Effector memory CD4-positive, alpha-beta T cell (primary cell): ENCODE data around the gene CCDC97.
A peak's percentile ranks its signal among the peaks of the same experiment; 100 is the strongest.

Source experiments
- DNase-seq, 3 donors: peaks; one replicate each; pipeline ENCODE4 v3.0.0-alpha.2; 2020
- H3K27ac ChIP-seq: 2 replicates; pipeline ENCODE4 v1.7.0; 2013; ENCODE audit warnings: mild to moderate bottlenecking, low read length, moderate library complexity; ENCODE audit not compliant: insufficient read depth, poor library complexity, severe bottlenecking
- H3K27me3 ChIP-seq: replicated peaks from 2 replicates; pipeline ENCODE4 v1.7.0; 2013; ENCODE audit warnings: mild to moderate bottlenecking, low read length; ENCODE audit not compliant: insufficient read depth, control insufficient read depth, poor library complexity, severe bottlenecking
- H3K36me3 ChIP-seq: 2 replicates; pipeline ENCODE4 v1.7.0; 2013; ENCODE audit warnings: mild to moderate bottlenecking, low read length, moderate library complexity; ENCODE audit not compliant: control insufficient read depth, insufficient read depth
- H3K4me1 ChIP-seq: 2 replicates; pipeline ENCODE4 v1.7.0; 2013; ENCODE audit warnings: low read length, mild to moderate bottlenecking; ENCODE audit not compliant: control insufficient read depth, insufficient read depth, poor library complexity, severe bottlenecking
- H3K4me3 ChIP-seq: 2 replicates; pipeline ENCODE4 v1.7.0; 2013; ENCODE audit warnings: low read length, low read depth, mild to moderate bottlenecking; ENCODE audit not compliant: insufficient read depth, poor library complexity, severe bottlenecking
- H3K9me3 ChIP-seq: 2 replicates; pipeline ENCODE4 v1.7.0; 2013; ENCODE audit warnings: mild to moderate bottlenecking, low read length, moderate library complexity; ENCODE audit not compliant: control insufficient read depth
- total RNA-seq, 3 donors: gene quantifications; one replicate each; lab custom pipeline; 2026; lab: John Stamatoyannopoulos, UW

Gene CCDC97
- 19.8 to 28.5 (median 20.1) reads per million in 3 donors for total RNA-seq

DNA sequence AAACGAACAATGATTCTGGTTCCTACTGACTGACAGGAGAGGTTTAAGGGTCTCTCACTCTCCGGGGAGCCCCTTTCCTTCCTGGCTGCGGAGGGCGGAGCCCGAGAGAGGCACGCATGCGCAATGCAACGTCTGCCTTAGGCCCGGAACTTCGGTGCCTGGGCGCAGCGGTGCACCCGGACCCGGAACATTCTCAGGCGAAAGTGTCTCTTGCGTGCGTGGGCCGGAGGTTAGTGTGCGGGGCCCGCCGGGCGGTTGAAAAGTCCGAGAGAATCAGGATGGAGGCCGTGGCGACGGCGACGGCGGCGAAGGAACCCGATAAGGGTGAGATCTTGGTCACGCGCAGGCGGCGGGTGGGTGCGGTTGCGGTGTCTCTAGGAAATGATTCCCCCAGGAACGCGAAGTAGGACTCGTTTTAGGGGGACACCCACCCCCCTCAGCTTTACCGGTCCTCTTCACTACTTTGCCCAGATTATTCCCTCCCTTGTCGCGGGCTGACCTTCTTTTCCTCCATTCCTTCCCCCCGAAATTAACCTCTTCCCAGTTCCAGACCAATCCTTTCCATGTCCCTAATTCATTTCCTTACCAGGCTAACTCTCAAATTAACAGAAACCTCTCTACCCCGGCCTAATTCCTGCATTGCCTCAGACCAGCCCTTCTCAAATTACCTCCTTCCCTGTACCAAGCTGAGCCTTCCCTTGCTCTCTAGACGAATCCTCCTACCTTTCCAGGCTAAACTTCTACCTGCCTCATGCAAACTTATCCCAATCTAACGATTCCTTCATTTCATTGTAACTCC, at the start of gene CCDC97:
TSS of gene CCDC97 (plus strand) at position 140 of the 799 bp plus-strand sequence. CDS start at position 279, 139 bp downstream.
- H3K27me3 ChIP-seq: no peaks in the 10 kb centered on the region
- no peaks in the 10 kb centered on the region for H3K9me3 ChIP-seq
- H3K36me3 ChIP-seq: peaks cover 32% of the 10 kb centered on the region
- H3K27ac ChIP-seq: peak within 1 kb of the TSS; percentile 94
- H3K4me3 ChIP-seq: peak within 1 kb of the TSS; percentile 67
- peak; percentile 79 to 85 (median 81) for DNase-seq
- H3K4me1 ChIP-seq: peaks cover 46% of the 10 kb centered on the region

DNA sequence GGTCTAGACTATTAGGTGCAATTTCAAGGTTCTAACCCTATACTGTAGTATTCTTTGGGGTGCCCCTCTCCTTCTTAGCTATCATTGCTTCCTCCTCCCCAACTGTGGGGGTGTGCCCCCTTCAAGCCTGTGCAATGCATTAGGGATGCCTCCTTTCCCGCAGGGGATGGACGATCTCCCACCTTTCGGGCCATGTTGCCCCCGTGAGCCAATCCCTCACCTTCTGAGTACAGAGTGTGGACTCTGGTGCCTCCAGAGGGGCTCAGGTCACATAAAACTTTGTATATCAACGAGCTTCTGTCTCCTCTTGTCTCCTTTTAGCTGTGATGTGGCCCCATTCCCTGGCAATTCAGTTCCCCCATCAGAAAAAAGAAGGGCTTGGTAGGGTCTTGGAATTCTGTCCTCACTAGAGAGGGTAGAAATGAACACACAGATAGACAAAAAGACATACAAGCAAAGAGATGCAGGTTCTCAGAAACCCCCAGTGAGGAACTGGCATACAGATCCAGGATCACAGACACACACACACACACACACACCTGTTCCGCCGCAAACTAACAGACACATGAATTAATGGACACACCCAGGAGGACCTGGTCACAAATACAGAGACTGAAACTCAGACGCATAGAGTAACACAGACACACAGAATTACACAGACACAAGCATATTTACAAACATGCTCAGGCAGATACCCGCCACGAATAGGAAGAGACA, 48.3 kb upstream of the CCDC97 start:
- peaks cover 7% of the 10 kb centered on the region for H3K4me1 ChIP-seq
- DNase-seq: no peak
- no peaks in the 10 kb centered on the region for H3K36me3 ChIP-seq
- no peaks in the 10 kb centered on the region for H3K9me3 ChIP-seq
- peak overlapping the region; percentile 19 for H3K4me3 ChIP-seq
- H3K27me3 ChIP-seq: no peaks in the 10 kb centered on the region
- peak overlapping the region; percentile 100 for H3K27ac ChIP-seq

DNA sequence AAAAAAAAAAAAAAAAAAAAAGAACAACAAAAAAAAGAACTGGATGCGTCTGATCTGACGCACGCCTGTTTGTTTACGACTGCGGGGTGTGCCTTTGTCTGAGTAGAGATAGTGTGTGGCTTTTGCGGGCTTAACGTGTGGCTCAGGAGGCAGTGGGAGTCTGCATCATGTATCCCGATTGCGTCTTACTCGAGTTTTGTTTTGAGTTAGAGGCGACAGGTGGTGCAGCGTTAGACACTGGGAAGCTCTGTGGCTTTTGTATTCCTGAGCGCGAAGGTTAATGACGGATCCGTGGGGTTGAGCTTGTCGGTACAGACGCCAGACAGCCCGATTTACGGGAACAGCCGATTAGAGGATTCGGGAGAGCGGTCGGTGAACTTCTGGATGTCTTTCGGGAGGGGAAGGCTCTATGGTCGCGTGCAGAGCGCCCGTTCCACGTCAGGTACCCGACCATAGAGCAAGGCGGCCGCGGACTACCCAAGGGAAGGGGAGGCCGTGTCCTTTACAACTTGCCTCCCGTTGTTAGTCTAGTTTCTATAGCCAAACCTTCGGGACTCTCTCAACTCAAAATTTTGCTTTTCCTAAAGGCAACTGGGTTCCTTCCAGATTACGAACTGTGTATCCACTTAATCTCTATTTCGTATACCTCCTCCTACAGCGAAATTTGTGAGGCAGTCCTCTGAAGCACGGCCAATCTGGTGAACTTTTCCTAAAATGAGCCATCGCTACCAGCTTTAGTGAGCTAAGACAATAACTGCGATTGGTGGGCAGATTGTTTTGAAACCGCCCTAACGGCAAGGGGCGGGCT, 46.7 kb upstream of the CCDC97 start:
- peak overlapping the region; percentile 79 for H3K4me3 ChIP-seq
- H3K36me3 ChIP-seq: peaks cover 4% of the 10 kb centered on the region
- peaks cover 18% of the 10 kb centered on the region for H3K4me1 ChIP-seq

DNA sequence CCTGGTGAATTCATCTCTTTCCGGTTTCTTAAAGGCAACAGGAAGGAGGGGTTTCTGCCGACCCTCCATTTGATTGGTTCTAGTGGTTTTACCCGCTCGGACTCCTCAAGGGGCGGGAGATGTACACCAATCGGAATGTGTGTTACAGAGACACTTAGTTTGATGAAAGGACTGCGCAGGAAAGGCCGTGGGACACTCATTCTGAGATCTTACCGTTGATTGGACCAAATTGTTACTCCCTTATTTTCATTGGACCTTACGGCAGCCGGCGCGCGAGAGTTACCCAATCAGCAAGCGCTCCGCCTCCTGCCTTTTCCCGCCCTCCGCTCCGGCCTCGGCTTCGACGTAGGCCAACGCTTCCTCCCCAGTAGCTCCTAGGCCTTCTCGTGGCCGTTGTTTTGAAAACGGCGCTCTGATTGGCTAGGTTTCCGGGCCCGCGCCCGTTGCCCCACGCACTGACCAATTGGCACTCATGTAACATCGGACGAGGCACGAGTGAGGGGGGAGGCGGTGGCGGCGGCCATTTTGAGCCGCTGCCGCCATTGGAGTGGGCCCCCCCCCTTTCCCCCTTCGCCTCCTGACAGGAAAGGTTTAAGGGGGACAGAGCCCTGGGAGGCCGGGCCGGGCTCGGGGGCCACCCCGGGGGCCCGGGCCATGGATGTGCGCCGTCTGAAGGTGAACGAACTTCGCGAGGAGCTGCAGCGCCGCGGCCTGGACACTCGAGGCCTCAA, 46.0 kb upstream of the CCDC97 start, which contains the start of gene HNRNPUL1:
TSS of gene HNRNPUL1 (plus strand) at position 523 of the 731 bp plus-strand sequence. CDS start at position 655, 132 bp downstream.
- peaks cover 11% of the 10 kb centered on the region for H3K36me3 ChIP-seq
- H3K27me3 ChIP-seq: no peaks in the 10 kb centered on the region
- peak; percentile 99 for DNase-seq
- H3K27ac ChIP-seq: peak within 1 kb of the TSS; percentile 100
- H3K9me3 ChIP-seq: no peaks in the 10 kb centered on the region
- peak within 1 kb of the TSS; percentile 79 for H3K4me3 ChIP-seq
- peaks cover 18% of the 10 kb centered on the region for H3K4me1 ChIP-seq

More for the DNA sequence above, 46.7 kb upstream of the CCDC97 start:
- peak overlapping the region; percentile 100 for H3K27ac ChIP-seq
- H3K27me3 ChIP-seq: no peaks in the 10 kb centered on the region
- H3K9me3 ChIP-seq: no peaks in the 10 kb centered on the region
- DNase-seq: peak; percentile 90 to 92 (median 91)

DNA sequence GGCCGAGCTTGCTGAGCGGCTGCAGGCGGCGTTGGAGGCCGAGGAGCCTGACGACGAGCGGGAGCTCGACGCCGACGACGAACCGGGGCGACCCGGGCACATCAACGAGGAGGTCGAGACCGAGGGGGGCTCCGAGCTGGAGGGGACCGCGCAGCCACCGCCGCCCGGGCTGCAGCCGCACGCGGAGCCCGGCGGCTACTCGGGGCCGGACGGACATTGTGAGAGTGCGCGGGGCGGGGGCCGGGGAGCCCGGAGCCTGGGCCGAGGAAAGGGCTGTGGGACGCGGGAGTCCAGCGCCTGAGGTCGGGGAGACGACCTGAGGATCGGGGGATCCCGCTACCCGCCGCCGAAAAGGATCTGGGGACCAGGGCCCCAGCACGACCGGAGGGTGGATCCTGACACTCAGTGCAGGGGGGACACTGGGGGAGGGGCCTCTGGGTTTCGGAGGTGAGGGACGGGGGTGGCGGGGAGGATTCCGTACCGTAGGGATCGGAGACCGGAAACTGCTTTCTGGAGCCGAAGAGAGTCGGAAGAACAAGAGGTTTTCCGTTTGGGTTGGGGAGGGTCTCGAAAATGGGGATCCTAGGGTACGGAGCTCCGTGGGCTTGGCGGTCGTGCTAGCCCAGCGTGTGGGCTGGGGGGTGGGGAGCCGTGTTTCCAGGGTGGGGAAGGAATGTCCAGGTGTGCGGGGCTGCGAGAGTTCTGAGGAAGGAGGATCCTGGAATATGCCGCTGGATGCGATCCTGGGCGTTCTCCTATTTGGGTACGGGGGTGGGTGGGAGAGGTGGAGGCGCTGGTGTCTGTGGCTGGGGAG, 45.2 kb upstream of the CCDC97 start:
- peak overlapping the region; percentile 96 for H3K27ac ChIP-seq
- peak overlapping the region; percentile 76 for H3K4me3 ChIP-seq
- H3K9me3 ChIP-seq: no peaks in the 10 kb centered on the region
- H3K27me3 ChIP-seq: no peaks in the 10 kb centered on the region
- DNase-seq: peak in 2 of 3 donors; percentile 17 to 26
- H3K36me3 ChIP-seq: peaks cover 19% of the 10 kb centered on the region
- H3K4me1 ChIP-seq: peaks cover 18% of the 10 kb centered on the region

DNA sequence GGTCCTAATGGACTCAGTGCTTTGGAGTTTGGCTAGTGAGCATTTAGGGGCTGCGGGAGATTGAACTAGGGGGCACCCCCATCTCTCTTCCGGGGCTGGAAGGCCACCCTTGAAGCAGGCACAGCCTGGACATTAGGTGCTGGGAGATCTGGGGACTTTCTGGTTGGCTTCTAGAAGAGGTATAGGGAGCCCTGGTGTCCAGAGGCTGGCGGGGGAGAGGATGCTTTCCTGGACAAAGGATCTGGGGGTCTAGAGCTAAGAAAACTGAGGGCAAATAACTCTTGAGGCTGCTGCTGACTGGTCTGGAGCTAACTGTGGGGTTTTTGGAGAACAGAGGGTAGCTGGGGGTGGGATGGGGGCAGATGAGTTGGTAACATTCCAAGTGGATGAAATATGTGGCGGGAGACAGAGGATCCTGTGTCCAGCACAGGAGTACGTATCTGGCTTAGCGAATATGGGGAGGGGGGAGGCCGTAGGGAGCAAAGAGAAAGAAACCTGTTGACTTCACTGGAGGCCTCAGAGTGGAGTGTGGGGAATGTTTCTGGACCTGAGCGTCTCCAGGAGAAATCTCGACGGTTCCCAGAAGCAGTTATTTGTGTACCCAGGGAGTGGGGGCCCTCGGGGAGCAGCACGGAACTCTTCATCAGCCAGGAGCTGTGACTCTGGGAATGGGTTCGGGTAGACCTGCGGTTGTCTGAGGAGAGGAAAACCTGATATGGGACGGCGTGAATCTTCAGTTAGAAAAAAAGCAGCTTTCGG, 44.4 kb upstream of the CCDC97 start:
- DNase-seq: no peak
- Histone ChIP-seq H3K4me3 (peak overlapping the region; percentile 76), H3K36me3 (peaks cover 26% of the 10 kb centered on the region)

DNA sequence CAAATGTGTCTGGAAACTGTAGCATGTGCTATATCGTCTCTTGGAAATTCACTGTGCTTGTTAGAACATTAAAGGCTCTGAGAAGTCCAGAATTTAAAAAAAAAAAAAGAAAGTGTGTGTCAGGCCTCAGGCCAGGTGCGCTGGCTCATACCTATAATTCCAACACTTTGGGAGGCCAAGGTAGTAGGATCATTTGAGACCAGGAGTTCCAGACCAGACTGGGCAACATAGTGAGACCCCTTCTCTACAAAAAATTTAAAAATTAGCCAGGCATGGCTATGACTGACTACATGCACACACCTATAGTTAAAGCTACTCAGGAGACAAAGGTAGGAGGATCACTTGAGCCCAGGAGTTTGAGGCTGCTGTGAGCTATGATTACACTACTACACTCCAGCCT, 40.9 kb upstream of the CCDC97 start:
- peaks cover 16% of the 10 kb centered on the region for H3K4me1 ChIP-seq
- peaks cover 61% of the 10 kb centered on the region for H3K36me3 ChIP-seq
- H3K27ac ChIP-seq: no peak overlapping the region
- no peak for DNase-seq
- no peak overlapping the region for H3K4me3 ChIP-seq
- no peaks in the 10 kb centered on the region for H3K27me3 ChIP-seq
- H3K9me3 ChIP-seq: no peaks in the 10 kb centered on the region

More for the DNA sequence above, 44.4 kb upstream of the CCDC97 start:
- Histone ChIP-seq H3K27ac (peak overlapping the region; percentile 96), H3K9me3 (no peaks in the 10 kb centered on the region), H3K4me1 (peaks cover 18% of the 10 kb centered on the region), H3K27me3 (no peaks in the 10 kb centered on the region)

DNA sequence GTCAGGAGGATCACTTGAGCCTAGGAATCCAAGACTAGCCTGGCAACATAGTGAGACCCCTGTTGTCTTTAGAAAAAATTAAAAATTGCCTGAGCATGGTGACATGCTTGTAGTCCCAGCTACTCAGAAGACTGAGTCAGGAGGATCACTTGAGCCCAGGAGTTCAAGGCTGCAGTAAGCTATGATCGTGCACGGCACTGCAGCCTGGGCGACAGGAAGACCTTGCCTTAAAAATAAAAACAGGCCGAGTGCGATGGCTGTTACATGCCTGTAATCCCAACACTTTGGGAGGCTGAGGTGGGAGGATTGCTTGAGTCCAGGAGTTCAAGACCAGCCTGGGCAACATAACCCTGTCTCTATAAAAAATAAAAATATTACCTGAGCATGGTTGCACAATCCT, 40.4 kb upstream of the CCDC97 start:
- no peak for DNase-seq
- Histone ChIP-seq H3K9me3 (no peaks in the 10 kb centered on the region), H3K4me3 (no peak overlapping the region), H3K27me3 (no peaks in the 10 kb centered on the region), H3K27ac (no peak overlapping the region), H3K36me3 (peaks cover 66% of the 10 kb centered on the region), H3K4me1 (peaks cover 16% of the 10 kb centered on the region)
